GM23338 (cell line): ENCODE data around the gene CCDC178. TPM values are rescaled to one million over a fixed set of nuclear protein-coding genes. Genes with fewer than 3 reads are reported as not detected.

Experiments used
- ATAC-seq: fragments of 200-7000 bp; cut with Tn5 transposase; 3 replicates; pipeline ENCODE4 v1.9.1; 2020
- DNase-seq: peaks from one replicate; pipeline ENCODE4 v3.0.0-alpha.2; 2015; ENCODE audit warnings: low spot score
- H2AFZ ChIP-seq: fragments of 200-600 bp; sonication (generic); 2 replicates; pipeline ENCODE4 v1.8.0; 2016; ENCODE audit warnings: antibody characterized with exemption, mild to moderate bottlenecking, moderate library complexity
- H3F3A ChIP-seq: fragments of 200-600 bp; sonication (generic); replicated peaks from 2 replicates; pipeline ENCODE4 v1.8.0; 2017; ENCODE audit warnings: antibody characterized with exemption, mixed run types, low read depth
- H3K27ac ChIP-seq: fragments of 200-600 bp; sonication (generic); 2 replicates; pipeline ENCODE4 v1.6.1; 2016; ENCODE audit warnings: low read depth
- H3K27me3 ChIP-seq: fragments of 200-600 bp; sonication (generic); 2 replicates; pipeline ENCODE4 v1.8.0; 2016; ENCODE audit warnings: mild to moderate bottlenecking, mixed run types, moderate library complexity; ENCODE audit not compliant: insufficient read depth
- H3K36me3 ChIP-seq: fragments of 200-600 bp; sonication (generic); 2 replicates; pipeline ENCODE4 v1.8.0; 2016; ENCODE audit warnings: mild to moderate bottlenecking; ENCODE audit not compliant: insufficient read depth
- H3K4me1 ChIP-seq: fragments of 200-600 bp; sonication (generic); 2 replicates; pipeline ENCODE4 v1.8.0; 2016; ENCODE audit warnings: mild to moderate bottlenecking, moderate library complexity; ENCODE audit not compliant: insufficient read depth
- H3K4me2 ChIP-seq: fragments of 200-600 bp; sonication (generic); 2 replicates; pipeline ENCODE4 v1.7.1; 2017; ENCODE audit warnings: mixed run types
- H3K4me3 ChIP-seq: fragments of 200-600 bp; sonication (generic); 2 replicates; pipeline ENCODE4 v1.6.1; 2016; ENCODE audit warnings: mixed run types
- H3K79me2 ChIP-seq: fragments of 200-600 bp; sonication (generic); replicated peaks from 2 replicates; pipeline ENCODE4 v1.8.0; 2017; ENCODE audit warnings: mild to moderate bottlenecking; ENCODE audit not compliant: insufficient read depth
- H3K9me2 ChIP-seq: fragments of 200-600 bp; sonication (generic); 2 replicates; pipeline ENCODE4 v1.8.0; 2017; ENCODE audit not compliant: insufficient read depth
- H4K20me1 ChIP-seq: fragments of 200-600 bp; sonication (generic); replicated peaks from 2 replicates; pipeline ENCODE4 v1.8.0; 2017; ENCODE audit warnings: mild to moderate bottlenecking; ENCODE audit not compliant: insufficient read depth
- H3K27ac Mint-ChIP-seq: 2 replicates; pipeline ENCODE4 v1.8.0; 2020; ENCODE audit warnings: inconsistent platforms, mild to moderate bottlenecking, moderate library complexity, mixed read lengths
- H3K27me3 Mint-ChIP-seq: 3 replicates; pipeline ENCODE4 v1.8.0; 2022; ENCODE audit warnings: low read depth, mild to moderate bottlenecking, moderate library complexity, mixed read lengths, inconsistent platforms; ENCODE audit not compliant: insufficient read depth, poor library complexity
- H3K36me3 Mint-ChIP-seq: 3 replicates; pipeline ENCODE4 v1.8.0; 2021; ENCODE audit warnings: low read depth, mild to moderate bottlenecking, inconsistent platforms, moderate library complexity, mixed read lengths
- H3K4me1 Mint-ChIP-seq: 3 replicates; pipeline ENCODE4 v1.8.0; 2020; ENCODE audit warnings: mild to moderate bottlenecking, inconsistent platforms, mixed read lengths
- H3K4me3 Mint-ChIP-seq: 3 replicates; pipeline ENCODE4 v1.8.0; 2021; ENCODE audit warnings: moderate library complexity, mild to moderate bottlenecking, inconsistent platforms, mixed read lengths
- H3K9me3 Mint-ChIP-seq: 3 replicates; pipeline ENCODE4 v1.8.0; 2020; ENCODE audit warnings: moderate library complexity, mild to moderate bottlenecking, inconsistent platforms, mixed read lengths
- CTCF ChIP-seq, 2 experiments: fragments of 200-600 bp in 1 of 2; sonication (generic) in 1 of 2; conservative IDR thresholded peaks; 2 replicates each; pipeline versions ENCODE4 v1.5.1 to v1.6.1; 2016 to 2017; ENCODE audit warnings: antibody characterized with exemption in 2 of 2, low read depth in 2 of 2, mild to moderate bottlenecking in 2 of 2, moderate library complexity in 1 of 2
- EZH2 ChIP-seq: fragments of 200-600 bp; sonication (generic); IDR thresholded peaks from one replicate; pipeline ENCODE4 v1.8.0; 2017; ENCODE audit warnings: antibody characterized with exemption, mild to moderate bottlenecking, low read depth; ENCODE audit not compliant: unreplicated experiment
- EZH2phosphoT487 ChIP-seq: fragments of 200-600 bp; sonication (generic); IDR thresholded peaks from one replicate; pipeline ENCODE4 v1.8.1; 2018; ENCODE audit warnings: antibody characterized with exemption; ENCODE audit not compliant: unreplicated experiment
- POLR2AphosphoS5 ChIP-seq: IDR thresholded peaks from 2 replicates; pipeline ENCODE4 v1.6.1; 2016; ENCODE audit warnings: antibody characterized with exemption, low read depth
- REST ChIP-seq: IDR thresholded peaks from one replicate; pipeline ENCODE4 v1.6.1; 2018; ENCODE audit warnings: antibody characterized with exemption; ENCODE audit not compliant: unreplicated experiment
- STAT1 ChIP-seq: IDR thresholded peaks from one replicate; pipeline ENCODE4 v1.6.1; 2016; ENCODE audit warnings: antibody characterized with exemption; ENCODE audit not compliant: unreplicated experiment
- ZNF331 ChIP-seq: fragments of 250-450 bp; sonication (Bioruptor Pico); IDR thresholded peaks from 2 replicates; pipeline ENCODE4 v1.5.0; 2020; ENCODE audit warnings: low read depth, mild to moderate bottlenecking, moderate library complexity
- polyA plus RNA-seq: library from polyadenylated mRNA; unstranded; fragments of >200 nt; fragmentation: Nextera tagmentation; extraction: Ambion mirVana; gene quantifications from 2 replicates; pipeline ENCODE4 v1.2.1, GENCODE V29; 2016
- total RNA-seq: library from RNA; depleted of rRNA; stranded (reverse); fragments of >200 nt; shearing (Covaris generic); gene quantifications from 2 replicates; pipeline ENCODE4 v1.2.3, GENCODE V29; 2014

CCDC178 gene
- total and polyA plus RNA-seq, 2 experiments from 2014 or later = 0.17 to 0.24 TPM

DNA sequence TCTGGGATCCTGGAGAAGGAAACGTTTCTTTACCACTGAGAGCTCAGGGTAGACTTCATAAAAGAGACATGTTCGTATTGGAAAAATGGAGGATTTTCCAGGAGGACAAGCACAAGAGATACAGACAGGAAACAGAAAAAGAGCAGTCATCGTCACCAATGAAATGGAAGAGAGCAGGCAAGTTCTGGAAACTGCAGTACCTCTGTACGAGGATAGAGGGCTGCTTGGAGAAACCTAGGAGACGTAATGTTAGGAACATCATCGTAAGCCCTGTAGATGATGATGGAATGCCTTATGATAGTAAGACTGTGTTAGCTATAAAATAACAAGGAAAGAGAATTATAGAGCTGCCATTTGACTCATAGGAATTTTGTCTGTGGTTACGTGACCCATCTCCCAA lies 546.6 kb downstream of the CCDC178 start:
- TF ChIP-seq EZH2 (no peak), CTCF (conservative IDR thresholded peaks at IDR 0.05; ENCODE audit: low read depth in 2 of 2) (peak; percentile 52 to 57)

GRCh38 chr18:32891797-32892196 lies 548.7 kb downstream of the CCDC178 start:
- Mint-ChIP-seq H3K4me1 (peaks cover 39% of the 10 kb centered on the region), H3K9me3 (peaks cover 8% of the 10 kb centered on the region), H3K36me3 (peaks cover 8% of the 10 kb centered on the region), H3K4me3 (no peak overlapping the region), H3K27ac (no peak overlapping the region), H3K27me3 (peaks cover 2% of the 10 kb centered on the region)
- H3K4me1 ChIP-seq = peaks cover 32% of the 10 kb centered on the region
- no peak for DNase-seq
- no peak overlapping the region for H3K4me2 ChIP-seq
- H3K4me3 ChIP-seq = no peak overlapping the region
- no peaks in the 10 kb centered on the region for H3K36me3 ChIP-seq
- peaks cover 4% of the 10 kb centered on the region; the same call in 1 of the 2 replicates for H3F3A ChIP-seq
- H3K27me3 ChIP-seq = no peaks in the 10 kb centered on the region
- no peak overlapping the region for H2AFZ ChIP-seq
- 0 out of 2 replicates have a peak, but pooled peaks cover 9% of the 10 kb centered on the region for H3K9me2 ChIP-seq
- TF ChIP-seq POLR2AphosphoS5 = no peak
- TF ChIP-seq CTCF (conservative IDR thresholded peaks at IDR 0.05; ENCODE audit: low read depth in 2 of 2) = peak in 1 of 2 experiments; percentile 26; a peak in 2 of 4 replicates
- no peak overlapping the region for H3K27ac ChIP-seq
- no peaks in the 10 kb centered on the region for H3K79me2 ChIP-seq
- H4K20me1 ChIP-seq = no peaks in the 10 kb centered on the region
- no peak for ATAC-seq

More for the DNA sequence above, 546.6 kb downstream of the CCDC178 start:
- no peak overlapping the region for H3K4me3 ChIP-seq
- peak; percentile 60 for DNase-seq
- H3K4me3 Mint-ChIP-seq = no peak overlapping the region
- no peaks in the 10 kb centered on the region for H3K27me3 ChIP-seq
- ATAC-seq = peak; percentile 66
- H3K79me2 ChIP-seq = no peaks in the 10 kb centered on the region
- H3K9me2 ChIP-seq = 0 out of 2 replicates have a peak, but pooled peaks cover 9% of the 10 kb centered on the region
- no peaks in the 10 kb centered on the region for H4K20me1 ChIP-seq
- peaks cover 22% of the 10 kb centered on the region for H3K4me1 Mint-ChIP-seq
- no peaks in the 10 kb centered on the region for H3K36me3 ChIP-seq
- peaks cover 28% of the 10 kb centered on the region for H3K36me3 Mint-ChIP-seq
- peaks cover 18% of the 10 kb centered on the region for H3K4me1 ChIP-seq
- peaks cover 28% of the 10 kb centered on the region for H3K9me3 Mint-ChIP-seq
- H3K27ac Mint-ChIP-seq = no peak overlapping the region
- no peak overlapping the region for H3K27ac ChIP-seq
- H2AFZ ChIP-seq = no peak overlapping the region
- no peak overlapping the region for H3K4me2 ChIP-seq
- H3F3A ChIP-seq = peaks cover 4% of the 10 kb centered on the region; the same call in 1 of the 2 replicates
- H3K27me3 Mint-ChIP-seq = peaks cover 5% of the 10 kb centered on the region

DNA sequence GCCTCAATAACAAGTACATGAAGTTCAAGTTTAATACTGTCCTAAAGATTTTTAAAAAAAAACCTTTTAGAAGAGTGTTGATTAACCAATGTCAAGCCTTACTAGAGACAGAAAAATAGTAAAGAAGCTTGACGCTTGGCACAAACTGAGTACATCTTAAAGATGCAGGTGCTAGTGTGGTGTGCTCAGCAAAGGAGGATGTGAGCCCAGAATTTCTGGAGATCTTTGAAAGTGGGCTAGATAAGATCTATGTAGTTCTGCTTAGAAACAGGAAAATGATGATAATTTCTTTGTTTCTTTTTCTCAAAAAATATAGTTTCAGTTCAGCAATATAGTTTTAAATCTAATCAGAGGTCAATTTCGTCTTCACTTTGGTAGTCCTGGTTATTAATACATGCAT lies 549.4 kb downstream of the CCDC178 start:
- H2AFZ ChIP-seq = no peak overlapping the region
- no peak overlapping the region for H3K4me2 ChIP-seq
- H3K4me3 ChIP-seq = no peak overlapping the region
- H3K9me2 ChIP-seq = 0 out of 2 replicates have a peak, but pooled peaks cover 9% of the 10 kb centered on the region
- peaks cover 1% of the 10 kb centered on the region for H3K36me3 Mint-ChIP-seq
- no peaks in the 10 kb centered on the region for H4K20me1 ChIP-seq
- peaks cover 42% of the 10 kb centered on the region for H3K4me1 Mint-ChIP-seq
- no peaks in the 10 kb centered on the region for H3K79me2 ChIP-seq
- no peak for ATAC-seq
- H3F3A ChIP-seq = peaks cover 4% of the 10 kb centered on the region; the same call in 1 of the 2 replicates
- no peaks in the 10 kb centered on the region for H3K27me3 ChIP-seq
- H3K27me3 Mint-ChIP-seq = peaks cover 2% of the 10 kb centered on the region
- no peak overlapping the region for H3K4me3 Mint-ChIP-seq
- no peak for DNase-seq
- H3K36me3 ChIP-seq = no peaks in the 10 kb centered on the region
- H3K27ac Mint-ChIP-seq = no peak overlapping the region
- peaks cover 1% of the 10 kb centered on the region for H3K9me3 Mint-ChIP-seq
- H3K4me1 ChIP-seq = peaks cover 32% of the 10 kb centered on the region
- H3K27ac ChIP-seq = no peak overlapping the region
- TF ChIP-seq ZNF331 (CRISPR knock-in tag) (no peak), CTCF (conservative IDR thresholded peaks at IDR 0.05; ENCODE audit: low read depth in 2 of 2) (no peak), EZH2phosphoT487 (no peak), STAT1 (no peak), REST (no peak), EZH2 (no peak)
